ENCODE data around the gene ASCC3. TPM values are rescaled to one million over a fixed set of nuclear protein-coding genes. Genes with fewer than 3 reads are reported as not detected.
A peak's percentile ranks its signal among the peaks of the same experiment; 100 is the strongest.

ASCC3 gene
- total RNA-seq, 2 donors from 2014 or later: 43.7 to 46.4 TPM

DNA sequence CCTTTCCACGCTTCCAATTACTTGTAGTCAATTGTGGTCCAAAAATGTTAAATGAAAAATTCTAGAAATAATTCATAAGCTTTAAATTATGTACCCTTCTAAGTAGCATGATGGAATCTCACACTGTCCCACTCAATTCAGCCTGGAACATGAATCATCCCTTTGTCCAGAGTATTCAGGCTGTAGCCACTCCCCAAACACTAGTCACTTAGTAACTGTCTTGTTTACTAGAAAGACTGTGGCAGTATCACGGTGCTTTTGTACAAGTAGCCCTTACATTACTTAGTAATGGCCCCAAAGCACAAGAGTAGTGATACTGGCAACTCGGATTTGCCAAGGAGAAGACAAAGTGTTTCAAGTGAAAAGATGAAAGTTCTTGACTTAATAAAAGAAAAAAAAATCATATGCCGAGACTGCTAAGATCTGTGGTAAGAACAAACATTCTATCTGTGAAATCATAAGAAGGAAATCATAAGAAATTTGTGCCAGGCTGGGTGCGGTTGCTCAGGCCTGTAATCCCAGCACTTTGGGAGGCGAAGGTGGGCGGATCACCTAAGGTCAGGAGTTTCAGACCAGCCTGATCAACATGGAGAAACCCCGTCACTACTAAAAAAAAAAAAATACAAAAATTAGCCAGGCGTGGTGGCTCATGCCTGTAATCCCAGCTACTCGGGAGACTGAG, 247.9 kb downstream of the ASCC3 start:
- Mint-ChIP-seq H3K4me1 (no peaks in the 10 kb centered on the region), H3K27ac (no peak overlapping the region), H3K4me3 (no peak overlapping the region), H3K36me3 (ENCODE audit: low read depth) (peaks cover 6% of the 10 kb centered on the region), H3K27me3 (no peaks in the 10 kb centered on the region)
- DNase-seq (no peak), ATAC-seq (no peak)
- no peaks in the 10 kb centered on the region for H3K9me3 ChIP-seq (ENCODE audit: control insufficient read depth, low read length, poor library complexity, severe bottlenecking)

DNA sequence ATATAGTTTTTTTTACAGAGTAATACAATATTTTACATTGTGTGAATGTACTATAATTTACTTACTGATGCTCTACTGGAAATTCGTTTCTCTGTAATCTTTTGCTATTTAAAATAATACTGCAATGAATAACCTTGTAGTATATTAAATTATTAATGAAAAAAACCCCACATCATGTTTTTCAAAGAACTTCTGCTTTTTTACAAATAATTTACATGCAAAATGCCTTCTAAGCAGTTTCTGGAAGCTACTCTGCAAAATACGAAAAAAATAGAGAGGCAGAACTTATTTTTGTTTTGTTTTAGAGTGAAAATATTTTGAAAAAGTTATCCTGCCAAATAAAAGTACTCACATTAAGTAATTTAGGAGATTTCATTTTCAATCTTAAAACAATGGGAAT, 250.6 kb downstream of the ASCC3 start:
- ATAC-seq (no peak), DNase-seq (no peak)
- Mint-ChIP-seq H3K4me1 (no peaks in the 10 kb centered on the region), H3K36me3 (ENCODE audit: low read depth) (peaks cover 4% of the 10 kb centered on the region), H3K27me3 (no peaks in the 10 kb centered on the region), H3K4me3 (no peak overlapping the region), H3K27ac (no peak overlapping the region)
- no peaks in the 10 kb centered on the region for H3K9me3 ChIP-seq (ENCODE audit: control insufficient read depth, low read length, poor library complexity, severe bottlenecking)

DNA sequence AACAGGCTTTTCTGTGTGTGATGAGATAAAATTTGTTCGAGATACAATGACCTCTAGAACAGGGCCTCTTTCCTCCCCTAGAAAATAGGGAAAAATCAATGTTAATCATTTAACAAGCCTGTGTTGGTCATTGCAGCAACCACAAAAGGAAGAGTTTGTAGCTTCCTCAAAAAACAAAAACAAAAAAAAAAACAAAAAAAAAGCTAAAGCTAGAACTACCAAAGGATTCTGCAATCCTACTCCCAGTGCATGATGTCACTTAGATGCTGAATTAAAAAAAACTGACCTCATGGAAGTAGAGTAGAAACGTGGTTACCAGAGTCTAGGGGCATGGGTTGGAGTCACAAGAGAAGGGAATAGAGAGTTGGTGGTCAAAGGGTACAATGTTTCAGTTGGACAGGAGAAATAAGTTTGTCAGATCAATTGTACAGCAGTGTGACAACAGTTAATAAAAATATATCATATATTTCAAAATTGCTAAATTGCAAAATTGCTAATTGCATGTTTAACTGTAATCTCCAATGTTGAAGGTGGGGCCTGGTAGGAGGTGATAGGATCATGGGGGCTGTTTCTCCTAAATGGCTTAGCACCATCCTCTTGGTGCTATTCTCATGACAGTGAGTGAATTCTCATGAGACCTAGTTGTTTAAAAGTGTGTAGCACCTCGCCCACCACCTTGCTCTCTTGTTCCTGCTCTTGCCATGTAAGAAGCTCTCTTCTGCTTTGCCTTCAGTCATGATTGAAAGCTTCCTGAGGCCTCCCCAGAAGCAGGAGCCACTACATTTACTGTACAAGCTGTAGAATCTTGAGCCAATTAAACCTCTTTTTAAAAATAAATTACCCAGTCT, 253.0 kb downstream of the ASCC3 start:
- peaks cover 6% of the 10 kb centered on the region for H3K36me3 Mint-ChIP-seq (ENCODE audit: low read depth)
- H3K27me3 Mint-ChIP-seq: no peaks in the 10 kb centered on the region
- H3K4me1 Mint-ChIP-seq: no peaks in the 10 kb centered on the region
- ATAC-seq: no peak
- peak overlapping the region; percentile 59 for H3K27ac Mint-ChIP-seq
- no peak for DNase-seq
- H3K4me3 Mint-ChIP-seq: no peak overlapping the region
- no peaks in the 10 kb centered on the region for H3K9me3 ChIP-seq (ENCODE audit: control insufficient read depth, low read length, poor library complexity, severe bottlenecking)

DNA sequence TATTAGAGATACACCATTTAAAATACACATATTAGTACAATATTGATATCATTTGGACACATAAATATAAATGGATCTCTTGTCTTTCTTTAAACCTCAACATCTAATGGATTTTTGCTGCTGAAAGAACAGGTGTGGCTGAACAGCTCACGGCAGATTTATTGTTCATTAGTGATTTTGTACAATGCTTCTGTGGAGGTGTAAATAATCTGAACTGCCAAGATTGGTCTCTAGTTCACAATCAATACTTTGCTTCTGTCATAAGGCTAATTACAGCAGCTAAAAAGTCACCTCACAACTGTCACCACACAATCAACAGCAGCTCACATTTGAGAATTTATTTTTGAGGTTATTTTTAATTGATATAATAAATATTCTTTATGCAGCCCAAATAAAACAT, 254.4 kb downstream of the ASCC3 start:
- Mint-ChIP-seq H3K4me1 (no peaks in the 10 kb centered on the region), H3K27ac (no peak overlapping the region), H3K36me3 (ENCODE audit: low read depth) (peaks cover 6% of the 10 kb centered on the region)

DNA sequence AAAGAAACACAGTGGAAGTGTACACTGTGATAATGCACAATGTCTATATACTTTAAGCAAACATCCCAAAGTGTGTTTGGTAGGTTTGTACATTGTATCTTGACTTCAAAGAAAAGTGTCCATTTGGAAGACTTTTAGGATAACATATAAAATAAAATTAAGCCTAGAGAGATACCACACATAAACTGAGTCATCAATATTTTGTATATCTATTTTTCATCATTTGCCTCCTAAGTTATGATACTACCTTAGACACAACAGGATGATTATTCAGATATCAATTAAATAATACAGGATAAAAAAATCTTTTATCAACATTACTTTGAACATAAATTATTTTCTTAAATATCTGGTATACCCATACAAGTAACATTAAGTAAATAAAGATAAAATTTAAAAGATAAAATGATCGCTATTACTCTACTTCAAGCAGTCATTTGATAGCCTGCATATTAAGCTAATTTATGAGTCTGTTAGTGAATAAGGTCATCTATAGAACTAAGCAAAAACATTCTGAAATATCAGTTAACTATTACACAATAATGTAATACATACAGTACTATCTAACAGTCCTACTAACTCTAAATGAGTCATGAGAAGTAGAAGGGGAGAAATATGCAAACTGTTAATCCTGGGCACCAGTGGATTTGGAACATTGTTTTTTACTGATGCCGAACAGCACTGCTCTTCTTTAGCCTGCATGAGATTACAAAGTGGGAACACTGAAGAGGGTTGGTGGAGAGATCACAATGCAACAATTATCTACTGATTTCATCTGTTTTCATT, 258.0 kb downstream of the ASCC3 start:
- Mint-ChIP-seq H3K4me3 (no peak overlapping the region), H3K4me1 (no peaks in the 10 kb centered on the region), H3K27me3 (no peaks in the 10 kb centered on the region), H3K36me3 (ENCODE audit: low read depth) (peaks cover 8% of the 10 kb centered on the region), H3K27ac (no peak overlapping the region)
- DNase-seq (no peak), ATAC-seq (no peak)
- H3K9me3 ChIP-seq (ENCODE audit: control insufficient read depth, low read length, poor library complexity, severe bottlenecking): no peaks in the 10 kb centered on the region

More for the DNA sequence above, 254.4 kb downstream of the ASCC3 start:
- DNase-seq: no peak
- ATAC-seq: no peak
- Mint-ChIP-seq H3K4me3 (no peak overlapping the region), H3K27me3 (no peaks in the 10 kb centered on the region)
- no peaks in the 10 kb centered on the region for H3K9me3 ChIP-seq (ENCODE audit: control insufficient read depth, low read length, poor library complexity, severe bottlenecking)

DNA sequence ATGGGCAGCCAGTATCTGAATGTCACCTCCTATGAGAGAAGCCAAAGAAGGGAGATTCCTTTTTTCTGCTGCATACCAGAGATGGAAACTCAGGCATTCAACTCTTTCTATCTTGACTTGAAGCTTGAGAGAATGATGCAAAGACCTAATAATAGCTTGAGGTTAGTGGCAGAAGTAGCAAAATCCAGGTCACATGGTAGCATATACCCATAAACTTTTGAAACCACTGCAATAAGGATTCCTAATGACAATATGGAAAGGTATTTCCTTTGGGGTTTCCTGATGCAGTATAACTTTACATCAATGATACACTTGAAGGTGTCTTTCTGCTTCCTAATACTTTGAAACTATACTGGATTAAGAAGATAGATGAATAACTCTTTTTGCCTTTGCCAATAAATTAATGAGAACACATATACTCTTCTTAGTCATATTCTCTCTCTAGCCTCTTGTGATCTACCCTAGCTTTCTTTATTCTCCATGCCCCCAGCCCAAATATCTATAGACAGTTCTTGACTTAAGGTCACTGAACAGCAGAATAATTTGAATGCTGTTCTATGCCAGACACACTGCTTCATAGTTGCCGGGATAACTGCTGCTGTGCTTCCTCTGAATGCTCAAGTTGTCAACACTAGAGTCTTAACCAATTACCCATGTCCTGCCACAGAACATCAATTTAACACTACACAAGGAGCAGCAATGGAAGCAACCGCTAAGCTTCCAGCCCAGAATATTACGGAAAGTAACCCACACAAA, 260.9 kb downstream of the ASCC3 start:
- DNase-seq (no peak), ATAC-seq (no peak)
- H3K9me3 ChIP-seq (ENCODE audit: control insufficient read depth, low read length, poor library complexity, severe bottlenecking): no peaks in the 10 kb centered on the region
- Mint-ChIP-seq H3K4me1 (no peaks in the 10 kb centered on the region), H3K27me3 (no peaks in the 10 kb centered on the region), H3K4me3 (no peak overlapping the region), H3K27ac (no peak overlapping the region), H3K36me3 (ENCODE audit: low read depth) (peaks cover 9% of the 10 kb centered on the region)

DNA sequence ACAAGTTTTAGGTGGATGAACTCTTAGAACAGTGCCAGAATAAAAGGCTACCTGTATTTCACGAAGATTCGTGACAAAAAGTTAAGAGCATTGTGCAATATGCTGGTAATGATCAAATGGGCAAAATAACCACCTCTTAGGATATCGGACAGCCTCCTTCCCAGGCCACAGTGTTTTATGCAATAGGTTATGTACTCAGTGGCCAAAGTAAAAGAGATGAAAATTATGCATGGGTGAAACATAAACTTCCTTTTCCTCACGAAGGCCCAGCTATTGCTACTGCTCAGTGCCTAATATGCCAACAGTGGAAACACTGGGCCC, 262.8 kb downstream of the ASCC3 start:
- Mint-ChIP-seq H3K27me3 (no peaks in the 10 kb centered on the region), H3K36me3 (ENCODE audit: low read depth) (peaks cover 6% of the 10 kb centered on the region), H3K4me3 (no peak overlapping the region), H3K27ac (no peak overlapping the region), H3K4me1 (no peaks in the 10 kb centered on the region)
- no peaks in the 10 kb centered on the region for H3K9me3 ChIP-seq (ENCODE audit: control insufficient read depth, low read length, poor library complexity, severe bottlenecking)
- no peak for DNase-seq
- ATAC-seq: no peak

DNA sequence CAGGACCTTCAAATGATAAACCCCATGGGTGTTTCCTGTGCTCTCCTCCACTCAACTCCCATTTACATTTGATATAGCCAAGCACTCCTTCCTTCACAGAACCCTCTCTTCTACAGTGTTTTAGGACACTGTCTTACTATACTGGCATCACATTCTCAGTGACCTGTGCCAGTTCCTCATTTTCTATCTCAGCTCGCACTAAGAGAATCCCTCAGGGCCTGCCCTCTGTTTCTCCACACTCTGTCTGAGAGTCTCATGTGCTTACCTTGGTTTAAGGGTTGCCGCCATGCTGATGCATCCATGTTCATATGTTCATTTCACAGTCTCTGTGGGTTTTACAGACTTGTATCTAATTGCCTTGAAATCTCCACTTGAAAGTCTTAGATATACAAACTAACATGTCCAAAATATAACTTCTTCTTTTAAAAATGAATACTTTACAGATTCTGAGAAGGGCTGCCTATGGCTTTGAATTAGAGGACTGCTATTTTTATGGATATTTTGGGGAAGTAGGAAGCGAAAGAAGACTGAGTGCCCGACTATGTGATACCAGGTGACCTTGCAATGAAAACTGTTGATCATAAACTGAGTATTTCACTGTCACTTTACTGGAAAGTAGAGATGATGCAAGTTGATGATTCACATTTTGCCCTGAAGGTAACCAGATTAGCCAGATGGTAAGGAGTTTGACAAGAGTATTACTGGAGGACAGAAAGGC, 263.3 kb downstream of the ASCC3 start:
- no peaks in the 10 kb centered on the region for H3K9me3 ChIP-seq (ENCODE audit: control insufficient read depth, low read length, poor library complexity, severe bottlenecking)
- DNase-seq (no peak), ATAC-seq (no peak)
- no peak overlapping the region for H3K4me3 Mint-ChIP-seq
- peaks cover 6% of the 10 kb centered on the region for H3K36me3 Mint-ChIP-seq (ENCODE audit: low read depth)
- no peaks in the 10 kb centered on the region for H3K4me1 Mint-ChIP-seq
- H3K27me3 Mint-ChIP-seq: no peaks in the 10 kb centered on the region
- H3K27ac Mint-ChIP-seq: no peak overlapping the region

DNA sequence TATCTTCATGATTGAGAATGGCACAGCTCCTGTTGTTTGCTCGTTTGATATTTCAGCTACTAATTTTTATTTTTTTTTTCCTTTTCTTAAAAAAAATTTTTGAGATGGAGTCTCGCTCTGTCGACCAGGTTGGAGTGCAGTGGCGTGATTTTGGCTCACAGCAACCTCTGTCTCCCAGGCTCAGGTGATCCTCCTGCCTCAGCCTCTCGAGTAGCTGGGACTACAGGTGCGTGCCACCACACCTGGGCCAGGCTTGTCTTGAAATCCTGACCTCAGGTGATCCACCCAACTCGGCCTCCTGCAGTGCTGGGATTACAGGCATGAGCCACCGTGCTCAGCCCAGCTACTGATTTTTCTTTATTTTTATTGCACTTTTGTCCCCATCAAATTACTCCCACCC, 266.2 kb downstream of the ASCC3 start:
- Mint-ChIP-seq H3K27ac (no peak overlapping the region), H3K36me3 (ENCODE audit: low read depth) (peaks cover 4% of the 10 kb centered on the region), H3K27me3 (no peaks in the 10 kb centered on the region), H3K4me3 (no peak overlapping the region), H3K4me1 (no peaks in the 10 kb centered on the region)
- H3K9me3 ChIP-seq (ENCODE audit: control insufficient read depth, low read length, poor library complexity, severe bottlenecking): no peaks in the 10 kb centered on the region
- no peak for ATAC-seq
- DNase-seq: no peak

DNA sequence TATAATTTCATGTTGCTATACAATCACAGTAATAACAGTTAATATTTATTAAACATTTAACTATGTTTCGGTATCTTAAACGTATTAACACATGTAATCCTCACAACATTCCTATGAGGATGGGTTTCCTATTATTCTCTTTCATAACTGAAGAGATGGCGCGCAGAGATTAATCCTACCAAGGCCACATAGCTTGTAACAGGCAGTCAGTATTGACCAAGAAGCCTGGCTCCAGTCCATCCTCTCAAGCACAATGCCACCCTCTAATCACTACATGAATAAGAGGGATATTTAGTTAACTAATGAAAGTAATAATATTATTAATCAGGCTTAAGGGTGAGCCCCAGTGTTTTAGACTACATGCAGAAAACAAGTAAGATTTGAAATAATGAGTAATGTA, 266.7 kb downstream of the ASCC3 start:
- H3K9me3 ChIP-seq (ENCODE audit: control insufficient read depth, low read length, poor library complexity, severe bottlenecking): no peaks in the 10 kb centered on the region
- ATAC-seq: no peak
- Mint-ChIP-seq H3K27me3 (no peaks in the 10 kb centered on the region), H3K4me1 (no peaks in the 10 kb centered on the region), H3K27ac (no peak overlapping the region), H3K4me3 (no peak overlapping the region), H3K36me3 (ENCODE audit: low read depth) (peaks cover 4% of the 10 kb centered on the region)
- no peak for DNase-seq

DNA sequence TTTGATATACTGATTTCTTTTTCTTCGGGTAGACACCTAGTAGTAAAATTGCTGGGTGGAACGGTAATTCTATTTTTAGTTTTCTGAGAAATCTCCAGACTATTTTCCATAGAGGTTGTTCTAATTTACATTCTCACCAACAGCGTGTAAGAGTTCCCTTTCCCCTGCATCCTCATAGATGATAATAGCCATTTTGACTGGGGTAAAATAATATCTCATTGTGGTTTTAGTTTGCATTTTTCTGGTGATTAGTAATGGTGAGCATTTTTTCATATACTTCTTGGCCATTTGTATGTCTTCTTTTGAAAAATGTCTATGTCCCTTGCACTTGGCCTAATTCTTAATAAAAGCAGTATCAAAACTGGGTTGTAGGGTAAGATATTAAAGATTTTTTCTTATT, 267.5 kb downstream of the ASCC3 start:
- no peak for DNase-seq
- ATAC-seq: no peak
- H3K4me3 Mint-ChIP-seq: no peak overlapping the region
- H3K27me3 Mint-ChIP-seq: no peaks in the 10 kb centered on the region
- H3K27ac Mint-ChIP-seq: no peak overlapping the region
- no peaks in the 10 kb centered on the region for H3K4me1 Mint-ChIP-seq
- peaks cover 4% of the 10 kb centered on the region for H3K36me3 Mint-ChIP-seq (ENCODE audit: low read depth)
- no peaks in the 10 kb centered on the region for H3K9me3 ChIP-seq (ENCODE audit: control insufficient read depth, low read length, poor library complexity, severe bottlenecking)

DNA sequence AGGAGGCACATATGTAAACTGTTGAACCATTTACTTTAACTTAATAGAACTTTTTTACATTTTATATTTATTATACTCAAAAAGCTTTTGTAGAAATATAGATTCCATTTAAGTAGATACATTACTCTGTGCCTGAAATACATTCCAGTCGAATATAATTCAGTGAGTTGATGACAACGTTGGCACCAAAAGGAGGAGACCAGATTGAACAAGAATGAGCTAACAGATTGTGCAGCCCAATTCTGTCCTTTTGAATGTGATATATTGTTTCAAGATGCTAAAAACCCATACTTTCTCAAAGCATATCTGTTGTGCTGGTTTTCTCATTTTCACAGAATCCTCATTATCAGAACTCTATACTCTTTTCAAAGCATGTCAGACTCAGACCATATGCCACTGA, 269.0 kb downstream of the ASCC3 start:
- ATAC-seq (no peak), DNase-seq (no peak)
- Mint-ChIP-seq H3K27ac (no peak overlapping the region), H3K4me3 (no peak overlapping the region), H3K4me1 (no peaks in the 10 kb centered on the region), H3K27me3 (no peaks in the 10 kb centered on the region), H3K36me3 (ENCODE audit: low read depth) (no peaks in the 10 kb centered on the region)
- H3K9me3 ChIP-seq (ENCODE audit: control insufficient read depth, low read length, poor library complexity, severe bottlenecking): no peaks in the 10 kb centered on the region

Data from T-helper 17 cell (primary cell).